DMS153 treated with DMSO at 0.1 percent for 48 hours (cell line): ENCODE data around the gene ACOX3.
"Not testable (repeated sequence)": the region's sequence is repeated elsewhere in the genome, so short reads cannot be mapped to it uniquely, and the experiment has no call there.

Source experiments
- DNase-seq: peaks from one replicate; lab custom pipeline; 2025; ENCODE audit not compliant: unreplicated experiment; lab: John Stamatoyannopoulos, UW

ACOX3 gene

GRCh38 chr4:8342651-8343261 is 97.8 kb downstream of the ACOX3 start:
- DNase-seq, result no peak

GRCh38 chr4:8341691-8342090 is 98.8 kb downstream of the ACOX3 start:
- DNase-seq, result no peak

DNA sequence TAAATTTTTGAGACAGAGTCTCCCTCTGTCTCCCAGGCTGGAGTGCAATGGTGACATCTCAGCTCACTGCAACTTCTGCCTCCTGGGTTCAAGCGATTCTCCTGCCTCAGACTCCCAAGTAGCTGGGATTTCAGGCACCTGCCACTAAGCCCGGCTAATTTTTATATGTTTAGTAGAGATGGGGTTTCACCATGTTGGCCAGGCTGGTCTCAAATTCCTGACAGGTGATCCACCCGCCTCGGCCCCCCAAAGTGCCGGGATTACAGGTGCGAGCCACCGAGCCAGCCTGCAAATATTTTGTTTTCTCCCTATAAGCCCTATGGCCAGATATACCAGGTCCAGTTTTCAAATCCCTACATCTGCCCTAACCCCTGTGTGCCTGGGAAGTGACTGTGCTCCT is 99.2 kb downstream of the ACOX3 start:
- not testable (repeated sequence) for DNase-seq

DNA sequence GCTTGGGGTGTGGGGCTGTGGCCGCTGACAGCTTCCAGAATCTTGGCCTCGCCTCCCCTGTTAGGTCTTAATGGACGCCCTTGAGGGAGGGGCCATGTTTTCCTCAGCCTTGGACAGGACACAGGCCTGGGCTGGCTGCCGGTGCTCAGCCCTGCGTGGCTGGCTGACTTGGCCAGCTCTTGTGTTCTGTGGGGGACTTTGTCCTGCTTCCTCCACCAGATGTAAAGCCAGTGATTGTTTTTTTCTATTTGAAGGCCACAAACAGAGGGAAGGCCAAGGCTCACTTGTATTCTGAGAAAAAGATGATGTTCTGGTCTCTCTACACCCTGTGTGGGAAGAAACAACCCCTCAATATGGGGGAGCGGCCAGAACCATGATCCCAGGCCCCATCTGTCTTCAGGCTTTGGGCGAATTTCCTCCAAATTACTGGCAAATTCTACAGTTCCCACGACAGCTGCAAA is 99.7 kb downstream of the ACOX3 start:
- no peak for DNase-seq

DNA sequence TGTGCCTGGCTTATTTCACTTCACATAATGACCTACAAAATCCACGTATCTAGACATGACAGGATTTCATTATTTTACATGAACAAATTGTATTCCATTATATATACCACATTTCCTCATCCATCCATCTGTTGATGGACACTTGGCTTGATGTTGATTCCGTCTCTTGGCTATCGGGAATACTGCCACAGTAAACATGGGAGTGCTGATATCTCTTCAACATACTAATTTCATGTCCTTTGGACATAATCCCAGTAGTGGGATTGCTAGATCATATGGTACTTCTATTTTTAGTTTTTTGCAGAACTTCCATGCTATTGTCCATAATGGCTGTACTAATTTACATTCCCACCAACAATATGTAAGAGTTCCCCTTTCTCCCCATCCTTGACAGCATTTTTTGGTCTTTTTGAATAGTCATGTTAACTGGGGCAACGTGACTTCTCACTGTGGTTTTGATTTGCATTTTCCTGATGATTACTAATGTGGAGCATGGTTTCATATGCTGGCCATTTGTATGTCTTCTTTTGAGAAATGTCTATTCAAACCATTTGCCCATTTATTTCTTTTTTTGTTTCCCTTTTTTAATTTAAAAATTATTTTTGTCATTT is 102.1 kb downstream of the ACOX3 start:
- no peak for DNase-seq

DNA sequence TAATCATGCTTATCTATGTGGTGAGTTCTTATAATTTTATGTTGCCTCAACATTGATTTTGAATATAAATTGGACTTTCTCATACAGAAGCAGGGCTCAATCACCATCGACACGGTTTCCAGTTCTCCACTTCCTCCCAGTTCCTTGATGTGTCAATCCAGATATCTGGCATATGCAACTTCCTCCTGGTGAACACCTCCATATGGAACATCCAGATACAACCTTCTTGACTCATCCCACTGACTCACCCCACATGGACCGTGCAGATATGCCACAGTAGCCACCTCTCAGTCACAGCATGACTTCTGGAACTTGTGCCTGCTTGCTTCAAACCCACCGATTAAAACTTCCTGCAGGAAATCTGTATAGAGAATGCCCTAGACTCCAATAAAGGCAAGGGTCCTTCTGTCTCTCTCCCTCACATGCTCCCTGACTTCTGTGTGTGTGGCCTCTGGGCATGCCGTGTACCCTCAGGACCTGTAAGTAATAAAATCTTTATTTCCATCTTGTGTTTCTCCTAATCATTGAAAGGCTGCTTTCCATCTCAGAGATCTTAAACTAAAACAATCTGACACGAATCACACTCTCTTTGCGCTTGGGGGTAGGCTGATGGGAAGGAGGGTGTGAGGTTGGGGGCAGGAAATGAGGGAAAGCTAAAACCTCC is 104.0 kb downstream of the ACOX3 start:
- DNase-seq, result no peak

DNA sequence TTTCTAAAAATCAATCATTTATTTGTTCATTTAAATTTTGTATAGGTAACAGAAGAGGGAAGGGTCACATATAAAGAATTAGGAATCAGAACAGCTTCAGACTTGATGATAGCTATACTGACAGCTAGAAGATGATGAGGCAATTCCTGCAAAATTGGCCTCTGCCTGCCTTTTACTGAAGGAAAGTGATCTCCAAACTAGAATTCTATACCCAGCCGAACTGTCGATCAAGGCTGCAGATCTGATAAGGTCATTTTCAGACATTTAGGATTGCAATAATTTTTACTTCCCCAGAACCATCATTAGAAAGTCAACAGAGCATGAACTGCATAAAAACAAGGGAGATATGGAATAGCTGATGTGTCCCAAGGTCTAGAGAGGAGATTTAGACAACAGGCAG is 104.7 kb downstream of the ACOX3 start:
- DNase-seq, result no peak

DNA sequence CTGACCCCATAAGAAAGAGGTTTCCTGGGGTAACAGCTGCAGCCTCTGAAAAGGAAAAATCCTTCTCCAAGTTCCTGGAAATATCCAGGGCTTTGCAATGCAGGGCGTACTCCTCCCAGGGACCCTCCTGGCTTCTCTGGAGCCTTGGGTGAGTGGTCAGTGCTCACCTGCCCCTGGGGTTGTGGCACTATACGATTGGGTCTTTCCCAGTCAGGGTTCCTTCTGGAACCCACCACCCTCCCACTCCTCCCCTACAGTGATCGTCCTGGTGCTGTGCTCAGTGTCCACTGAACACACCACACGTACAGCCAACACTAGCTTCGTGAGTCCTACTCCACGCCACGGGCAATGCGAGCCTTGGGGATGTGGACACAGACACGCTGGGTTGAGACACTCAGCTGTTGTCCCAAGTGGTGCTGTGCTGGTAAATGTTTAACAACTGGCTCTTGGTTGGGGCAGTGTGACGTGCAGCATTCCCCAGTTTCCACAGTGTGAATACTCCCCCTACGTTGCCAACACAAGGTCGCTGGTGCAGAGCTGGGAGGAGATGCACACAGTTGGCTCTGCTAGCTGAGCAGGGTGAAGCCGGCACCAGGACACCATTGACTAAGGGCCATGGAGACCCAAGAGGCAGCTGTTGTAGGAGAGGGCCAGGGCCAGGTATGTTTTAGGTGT is 105.6 kb downstream of the ACOX3 start:
- no peak for DNase-seq

DNA sequence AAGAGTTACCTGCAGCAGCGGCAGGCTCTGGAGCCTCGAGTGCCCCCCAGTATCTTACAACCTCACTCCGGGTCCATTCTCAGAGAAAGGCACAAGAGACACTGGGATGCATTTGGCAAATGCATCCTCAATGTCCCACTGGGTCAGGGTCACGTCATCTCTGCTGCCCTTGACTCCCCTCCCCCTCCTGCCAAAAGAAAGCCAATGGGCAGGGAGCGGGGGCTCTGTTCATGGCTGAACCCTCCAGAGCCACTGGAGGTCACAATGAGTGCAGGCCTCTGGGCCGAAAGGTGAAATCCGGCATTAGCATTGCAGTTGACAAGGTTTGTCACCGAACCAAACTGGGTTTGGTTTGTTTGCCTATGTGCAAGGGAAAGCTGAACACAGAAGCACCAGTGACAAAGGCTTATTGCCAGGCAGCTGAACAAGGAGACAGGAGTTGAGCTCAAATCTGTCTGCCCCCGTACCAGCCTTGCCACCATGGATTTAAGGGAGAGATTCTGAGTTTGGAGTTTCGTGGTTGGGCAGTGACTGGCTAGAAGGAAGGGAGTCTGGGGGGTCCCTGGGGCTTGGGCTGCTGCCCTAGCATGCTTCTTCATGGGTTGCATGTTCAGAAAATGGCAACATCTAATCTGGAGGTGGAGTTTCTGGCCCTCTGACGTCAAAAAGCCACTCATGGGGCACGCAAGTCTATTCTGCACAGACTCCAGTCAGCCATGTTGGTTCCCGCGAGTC is 106.6 kb downstream of the ACOX3 start:
- no peak for DNase-seq

- DNase-seq, result no peak
These were observed 107.6 kb downstream of the ACOX3 start for GRCh38 chr4:8332891-8333331.

GRCh38 chr4:8332038-8332857 is 108.3 kb downstream of the ACOX3 start:
- no peak for DNase-seq

DNA sequence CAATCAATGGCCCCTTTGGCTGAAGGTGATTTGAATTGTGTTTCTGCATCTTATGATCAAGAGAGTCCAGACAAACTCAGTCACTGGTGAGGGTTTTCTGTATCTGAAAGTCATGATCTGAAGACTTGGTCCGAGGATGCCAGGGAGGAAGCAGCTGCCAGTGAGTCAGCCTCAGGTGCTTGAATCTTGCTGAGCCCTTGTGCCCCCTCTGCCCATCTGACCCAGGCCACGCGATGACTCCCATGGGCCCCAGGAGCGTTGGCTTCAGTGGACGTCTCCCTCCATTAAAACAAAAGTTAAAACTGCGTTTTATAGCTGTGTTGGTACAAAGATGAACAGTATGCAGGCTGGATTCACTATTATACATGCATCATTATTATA is 109.0 kb downstream of the ACOX3 start:
- DNase-seq, result no peak

DNA sequence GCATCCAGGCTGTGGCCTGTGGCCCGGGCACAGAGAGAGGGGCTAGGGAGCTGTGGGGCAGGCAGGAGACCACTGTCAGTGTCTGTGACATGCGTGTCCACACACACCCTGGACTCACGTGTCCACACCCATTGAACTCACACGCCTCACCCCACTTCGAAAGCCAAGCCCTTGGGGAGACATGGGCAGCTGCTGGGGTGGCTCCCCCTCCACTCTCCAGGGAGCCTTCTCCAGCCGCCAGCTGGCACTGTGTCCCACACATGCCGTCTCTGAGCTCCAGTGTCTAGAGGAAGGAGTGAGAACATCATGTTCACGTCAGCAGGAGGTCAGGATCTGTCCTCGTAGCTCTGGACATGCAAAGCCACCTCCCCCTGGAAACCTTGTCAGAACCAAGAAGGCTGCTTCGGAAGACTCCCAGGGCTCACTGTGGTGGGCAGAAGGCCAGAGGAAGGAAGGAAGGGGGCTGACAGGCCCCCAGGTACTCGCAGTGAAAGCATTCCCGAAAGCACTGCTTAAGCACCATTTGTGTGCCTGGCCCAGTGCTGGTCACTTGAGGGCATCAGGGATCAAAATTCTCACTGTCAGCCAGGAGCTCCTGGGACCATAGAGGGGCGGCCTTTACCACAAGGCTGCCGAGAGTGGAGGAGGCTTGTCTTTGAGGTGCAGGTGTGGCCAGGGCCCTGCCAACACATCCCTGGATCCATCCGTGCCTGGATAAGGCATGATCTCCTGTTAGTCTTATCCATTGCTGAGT is 109.5 kb downstream of the ACOX3 start:
- no peak for DNase-seq

- DNase-seq, result no peak
These were observed 110.4 kb downstream of the ACOX3 start for GRCh38 chr4:8329859-8330761.

DNA sequence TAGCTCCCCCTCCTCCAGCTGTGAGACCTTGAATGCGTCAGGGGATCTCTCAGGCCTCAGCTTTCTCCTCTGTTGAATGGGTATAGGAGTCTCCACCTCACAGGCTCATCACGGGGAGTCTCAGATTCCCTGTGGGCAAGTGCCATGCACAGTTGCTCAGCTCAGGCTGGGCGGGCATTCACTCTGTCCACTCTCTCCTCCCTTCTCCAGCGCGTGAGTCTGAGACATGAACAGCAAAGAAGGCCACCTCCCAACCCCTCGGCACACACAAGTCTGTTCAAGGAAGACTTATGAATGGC is 111.0 kb downstream of the ACOX3 start:
- no peak for DNase-seq

DNA sequence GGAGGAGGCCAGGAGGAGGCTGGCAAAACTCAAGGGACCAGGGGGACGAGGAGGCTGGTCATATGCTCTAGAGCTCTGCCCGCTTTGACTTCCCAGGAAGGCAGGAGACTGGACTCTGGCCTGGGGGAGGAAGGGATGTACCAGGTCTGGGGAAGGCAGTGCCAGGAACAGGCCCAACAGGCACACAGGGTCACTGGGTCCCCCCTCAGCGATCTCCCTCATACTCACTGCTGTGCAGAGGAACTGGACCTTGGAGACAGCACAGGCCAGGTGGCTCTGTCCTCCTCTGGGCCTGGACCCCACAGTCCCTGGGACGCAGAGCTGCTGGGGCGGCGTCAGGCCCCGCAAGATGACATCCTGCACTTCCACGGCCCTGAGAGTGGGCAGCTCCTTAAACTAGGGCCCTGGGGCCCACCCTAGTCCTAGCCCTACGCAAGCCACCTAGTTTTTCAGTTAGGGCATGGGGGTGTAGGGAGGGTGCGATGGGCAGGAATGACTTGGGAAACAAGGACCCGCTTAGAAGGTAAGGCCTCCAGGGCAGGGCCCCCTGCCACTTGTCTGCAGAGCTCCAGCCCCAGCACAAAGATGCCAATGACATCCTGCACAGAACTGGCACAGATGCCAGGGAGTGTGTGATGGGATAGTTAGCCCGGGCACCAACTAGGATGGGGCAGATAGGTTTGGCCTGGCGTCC is 111.5 kb downstream of the ACOX3 start:
- DNase-seq, result no peak

DNA sequence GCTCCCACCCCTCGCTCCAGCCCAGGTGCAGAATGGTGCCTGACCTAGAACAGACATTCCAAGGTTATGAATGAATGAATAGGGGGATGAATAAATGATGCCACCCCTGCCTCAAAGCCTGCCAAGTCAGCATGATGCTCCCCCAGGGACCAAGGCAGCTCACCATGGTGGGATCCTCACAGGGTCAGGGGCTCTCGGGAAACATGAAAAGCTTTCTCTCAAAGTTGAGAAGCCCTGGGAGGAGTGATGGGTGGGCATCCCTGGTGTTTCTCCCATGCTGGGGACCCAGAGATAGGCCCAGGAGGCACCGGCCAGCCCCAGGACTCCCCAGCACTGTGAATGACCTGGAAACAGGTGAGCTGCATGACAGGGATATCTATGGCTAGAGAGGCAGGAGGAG is 112.1 kb downstream of the ACOX3 start:
- no peak for DNase-seq

DNA sequence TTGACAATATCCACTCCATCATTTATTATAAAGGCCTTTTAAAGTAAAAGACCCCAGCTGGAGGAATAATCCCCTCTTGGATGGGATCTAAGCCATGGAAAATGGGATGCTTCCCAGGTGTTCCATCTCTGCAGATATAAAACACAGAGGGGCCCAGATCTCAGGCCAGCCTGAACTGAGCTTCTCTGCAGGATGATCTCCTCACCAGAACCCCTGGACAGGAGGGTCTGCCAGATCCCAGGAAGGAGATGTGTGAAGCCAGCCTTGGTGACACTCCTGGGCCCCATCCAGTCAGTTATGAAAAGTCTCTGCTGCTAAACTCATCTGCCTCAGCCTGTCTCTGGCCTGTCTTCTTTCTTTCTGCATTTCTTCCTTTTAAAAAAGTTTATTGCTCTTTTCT is 114.3 kb downstream of the ACOX3 start:
- no peak for DNase-seq
